NCI-H187 (cell line): ENCODE measurements around the gene CCDC110.
"Not testable (repeated sequence)": the region's sequence is repeated elsewhere in the genome, so short reads cannot be mapped to it uniquely, and the experiment has no call there.

Experiments used
- DNase-seq, 2 experiments: peaks; one replicate each; lab custom pipeline; 2025; lab: John Stamatoyannopoulos, UW

The CCDC110 gene

DNA sequence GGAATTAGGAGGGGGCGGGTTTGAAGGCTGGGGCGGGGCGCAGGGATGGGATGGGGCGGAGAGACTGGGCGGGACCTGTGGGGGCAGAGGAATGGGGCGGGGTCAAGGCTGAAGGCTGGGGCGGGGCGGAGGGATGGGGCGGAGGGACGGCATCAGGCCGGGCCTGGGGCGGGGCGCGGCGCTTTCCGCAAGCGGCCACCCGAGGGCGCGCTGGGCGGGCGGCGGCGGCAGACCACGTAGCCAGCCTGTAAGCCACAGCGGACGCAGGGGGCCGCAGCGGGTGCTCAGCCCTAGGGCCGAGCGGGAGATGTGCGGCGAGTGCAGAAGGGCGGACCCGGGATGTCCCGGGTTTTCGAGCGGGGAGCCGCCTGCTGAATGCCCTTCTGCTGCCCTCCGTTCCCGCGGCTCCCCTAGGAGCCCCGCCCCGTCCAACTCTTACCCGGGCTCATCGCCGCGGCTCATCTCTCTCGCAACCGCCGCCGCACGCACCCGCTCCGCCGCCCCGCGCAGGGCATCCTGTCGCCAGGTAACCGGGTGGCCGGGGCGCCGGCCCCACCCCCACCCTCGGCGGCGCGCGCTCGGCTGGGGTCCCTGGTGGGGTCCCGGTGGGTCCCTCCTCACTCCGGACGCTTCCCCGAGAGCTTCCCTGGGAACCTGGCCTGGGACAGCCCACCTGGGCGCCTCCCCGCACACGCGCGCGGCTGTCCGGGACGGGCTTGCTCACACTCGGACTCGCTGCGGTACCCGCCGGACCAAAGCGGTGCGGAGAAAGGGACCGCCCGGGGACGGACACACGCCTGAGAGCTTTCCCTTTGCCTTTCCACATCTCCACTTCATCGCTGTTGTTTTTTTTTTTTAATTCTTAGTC, at the start of gene CCDC110:
Gene CCDC110, minus strand, starts transcription at position 499 of the 868 bp plus-strand sequence. Its CDS starts 50 bp downstream, at position 449.
- DNase-seq = peak; percentile 36 to 89

- DNase-seq = no peak
Observed at GRCh38 chr4:185520119-185520518, 48.6 kb upstream of the CCDC110 start.

- DNase-seq = no peak
Observed at GRCh38 chr4:185518494-185518893, 47.0 kb upstream of the CCDC110 start.

GRCh38 chr4:185518069-185518468, 46.5 kb upstream of the CCDC110 start:
- no peak for DNase-seq

DNA sequence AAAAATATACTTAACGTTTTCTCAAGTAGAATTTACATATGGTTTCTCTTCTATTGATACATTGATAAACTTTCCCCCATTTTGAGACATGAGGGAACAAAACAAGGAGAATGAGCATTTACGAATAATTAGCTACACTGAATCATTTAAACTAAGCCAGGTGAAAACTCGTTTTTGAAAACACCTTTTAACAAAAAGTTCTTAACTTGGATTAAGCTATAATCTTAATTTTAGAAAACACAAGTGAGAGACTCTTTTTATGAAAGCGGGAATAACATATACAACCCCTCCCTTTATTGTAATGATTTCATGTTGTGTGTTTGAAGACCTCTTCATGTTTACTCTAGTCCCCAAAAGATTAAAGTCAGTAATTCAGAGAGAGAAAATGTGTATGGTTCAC, 43.7 kb upstream of the CCDC110 start:
- no peak for DNase-seq

DNA sequence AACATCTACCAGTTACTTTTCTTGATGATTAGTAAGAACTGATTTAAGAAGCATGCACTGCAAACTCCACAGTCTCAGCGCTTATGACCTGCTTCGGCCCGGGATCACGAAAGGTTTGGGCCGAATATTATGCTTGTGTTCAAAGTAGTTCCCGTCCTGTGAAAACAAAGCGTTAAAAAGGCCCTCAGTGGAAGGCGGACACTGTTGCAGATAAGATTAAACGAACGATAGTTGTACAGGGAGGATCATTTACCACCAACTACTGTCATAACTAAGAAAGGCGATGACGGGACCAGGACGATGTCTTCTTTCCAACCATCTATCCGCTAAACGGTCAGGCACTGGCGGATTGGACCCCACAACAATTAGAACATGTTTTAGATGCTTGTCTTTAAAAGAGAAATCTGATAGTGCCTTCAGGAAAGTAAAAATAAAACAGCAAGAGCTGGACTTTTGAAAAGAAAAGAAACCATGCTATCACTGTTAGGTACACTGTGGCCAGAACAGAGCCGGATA, 42.7 kb upstream of the CCDC110 start:
- DNase-seq = no peak

- no peak for DNase-seq
Observed at GRCh38 chr4:185513489-185514181, 42.1 kb upstream of the CCDC110 start.

DNA sequence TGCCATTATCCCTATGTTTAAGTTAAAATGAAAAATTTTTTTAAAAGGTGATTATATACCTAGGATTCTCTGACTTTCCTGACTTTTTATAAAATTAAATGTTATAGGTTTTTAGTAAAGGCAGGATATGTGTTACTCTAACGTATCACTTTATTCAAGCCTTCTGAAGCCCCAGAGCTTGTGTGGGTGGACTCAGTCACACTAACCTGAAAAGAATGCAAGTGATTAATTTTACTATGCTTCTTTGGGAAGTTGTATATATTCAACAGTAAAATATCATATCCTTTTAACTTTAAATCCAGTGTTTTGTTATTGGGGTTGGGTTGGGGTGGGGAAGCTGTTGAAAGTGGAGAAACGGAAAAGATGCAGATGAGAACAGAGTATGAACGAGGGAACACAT, 41.0 kb upstream of the CCDC110 start:
- DNase-seq = no peak

DNA sequence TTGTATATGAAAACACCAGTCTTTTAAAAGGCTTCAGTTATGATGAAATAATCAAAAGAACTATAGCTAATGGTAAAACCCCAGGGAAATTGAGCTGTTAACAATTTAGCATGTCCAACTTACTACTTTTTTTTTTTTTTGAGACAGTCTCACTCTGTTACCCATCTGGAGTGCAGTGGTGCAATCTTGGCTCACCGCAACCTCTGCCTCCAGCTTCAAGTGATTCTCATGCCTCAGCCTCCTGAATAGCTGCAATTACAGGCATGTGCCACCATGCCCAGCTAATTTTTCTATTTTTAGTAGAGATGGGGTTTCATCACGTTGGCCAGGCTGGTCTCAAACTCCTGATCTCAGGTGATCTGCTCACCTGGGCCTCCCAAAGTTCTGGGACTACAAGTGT, 39.7 kb upstream of the CCDC110 start:
- DNase-seq = not testable (repeated sequence)

GRCh38 chr4:185510806-185511205, 39.3 kb upstream of the CCDC110 start:
- DNase-seq = no peak

GRCh38 chr4:185508181-185508580, 36.6 kb upstream of the CCDC110 start:
- DNase-seq = no peak

- no peak for DNase-seq
Observed at GRCh38 chr4:185506422-185506821, 34.9 kb upstream of the CCDC110 start.

GRCh38 chr4:185504098-185505047, 32.8 kb upstream of the CCDC110 start:
- no peak for DNase-seq

- no peak for DNase-seq
Observed at GRCh38 chr4:185502386-185502785, 30.9 kb upstream of the CCDC110 start.

GRCh38 chr4:185500576-185500975, 29.0 kb upstream of the CCDC110 start:
- DNase-seq = no peak

DNA sequence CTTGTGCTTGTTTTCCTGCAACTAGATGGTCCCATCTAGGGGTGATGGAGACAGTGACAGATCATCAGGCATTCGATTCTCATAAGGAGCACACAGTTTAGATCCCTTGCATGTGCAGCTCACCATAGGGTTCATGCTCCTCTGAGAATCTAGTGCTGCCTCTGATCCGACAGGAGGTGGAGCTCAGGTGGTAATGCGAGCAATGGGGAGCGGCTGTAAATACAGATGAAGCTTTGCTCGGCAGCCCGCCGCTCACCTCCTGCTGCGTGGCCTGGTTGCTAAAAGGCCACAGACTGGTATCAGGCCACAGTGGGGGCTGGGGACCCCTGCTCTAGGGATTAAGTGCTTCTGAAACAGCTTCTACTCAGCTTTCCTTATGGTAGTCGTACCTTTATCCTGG, 28.5 kb upstream of the CCDC110 start:
- DNase-seq = no peak

DNA sequence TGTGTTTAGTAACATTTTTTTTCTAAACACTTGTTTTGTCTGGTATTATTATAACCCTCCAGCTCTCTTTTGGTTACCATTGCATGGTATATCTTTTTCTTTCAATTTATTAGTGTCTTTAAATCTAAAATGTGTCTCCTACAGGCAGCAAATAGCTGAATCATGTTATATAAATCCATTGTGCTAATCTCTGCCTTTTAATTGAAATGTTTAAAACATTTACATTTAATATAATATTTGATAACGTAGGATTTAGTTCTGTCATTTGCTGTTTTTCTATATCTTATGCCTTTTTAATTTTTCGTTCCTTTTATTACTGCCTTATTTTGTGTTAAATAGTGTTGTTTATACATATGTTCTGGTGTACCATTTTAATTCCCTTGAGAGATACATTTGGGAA, 17.1 kb upstream of the CCDC110 start:
- no peak for DNase-seq

DNA sequence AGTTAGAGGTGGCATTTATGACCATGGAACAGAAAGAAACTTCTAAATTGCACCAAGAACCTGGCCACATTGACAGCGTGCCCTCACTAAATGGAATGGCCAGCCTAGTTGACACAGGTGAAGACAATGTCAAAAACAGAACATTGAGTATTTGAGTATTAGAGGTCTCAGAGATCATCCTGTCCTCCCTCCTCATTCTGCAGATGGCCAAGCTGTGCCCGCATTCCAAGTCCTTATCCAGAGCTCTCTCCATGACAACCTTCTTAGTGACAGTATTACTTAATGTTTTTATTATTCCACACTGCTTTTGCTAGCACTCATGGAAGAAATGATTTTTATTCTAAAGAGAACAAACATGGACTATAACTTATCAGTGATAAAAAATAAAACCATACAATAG, 9.9 kb upstream of the CCDC110 start:
- DNase-seq = no peak

DNA sequence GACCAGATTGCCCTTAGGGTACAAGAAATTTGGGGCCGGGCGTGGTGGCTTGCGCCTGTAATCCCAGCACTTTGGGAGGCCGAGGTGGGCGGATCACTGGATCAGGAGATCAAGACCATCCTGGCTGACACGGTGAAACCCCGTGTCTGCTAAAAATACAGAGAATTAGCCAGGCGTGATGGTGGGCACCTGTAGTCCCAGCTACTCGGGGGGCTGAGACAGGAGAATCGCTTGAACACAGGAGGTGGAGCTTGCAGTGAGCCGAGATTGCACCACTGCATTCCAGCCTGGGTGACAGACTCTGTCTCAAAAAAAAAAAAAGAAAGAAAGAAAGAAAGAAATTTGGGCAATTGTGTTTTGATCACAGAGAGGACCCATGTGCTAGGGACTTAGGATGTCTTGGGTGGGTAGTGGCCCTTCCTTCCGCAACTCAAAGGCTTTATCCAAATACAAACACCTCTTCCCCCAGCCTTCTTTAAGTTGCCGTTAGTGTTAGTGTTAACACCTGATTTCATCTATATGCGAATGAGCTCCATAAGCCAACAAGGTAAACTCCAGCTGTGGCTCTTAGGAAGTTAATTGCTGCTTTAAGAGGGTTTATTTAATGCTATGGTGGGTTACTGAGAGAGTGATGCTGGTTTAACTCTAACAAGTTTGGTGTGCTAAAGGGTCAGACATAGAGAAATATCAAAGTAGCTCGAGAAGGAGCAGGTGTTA, 8.6 kb upstream of the CCDC110 start:
- no peak for DNase-seq

DNA sequence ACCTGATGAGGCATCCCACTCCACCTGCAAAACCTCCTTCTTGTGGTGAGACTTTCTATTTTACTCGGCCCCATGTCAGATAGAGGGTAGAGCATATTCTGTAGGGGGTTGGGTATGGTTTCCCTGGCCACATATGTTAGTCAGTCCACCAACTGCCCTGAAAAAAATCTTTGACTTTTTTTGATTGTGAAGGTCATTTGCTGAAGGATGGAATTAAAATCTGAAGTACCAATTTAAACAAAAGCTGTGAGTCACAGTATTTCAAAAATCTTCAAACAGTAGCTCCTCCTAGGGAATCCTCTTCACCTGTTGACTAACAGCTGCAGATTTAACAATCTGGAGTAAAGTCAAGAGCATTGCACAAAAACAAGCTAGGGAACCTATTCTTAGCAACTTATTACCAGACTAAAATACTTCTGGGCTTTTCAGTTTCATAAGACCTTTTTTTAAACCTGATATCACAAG, 8.0 kb upstream of the CCDC110 start:
- DNase-seq = no peak

- no peak for DNase-seq
Observed at GRCh38 chr4:185473247-185473646, 1.7 kb upstream of the CCDC110 start.
